Pancreas (tissue), 10 donors: ENCODE measurements around the gene SLC50A1. TPM values are rescaled to one million over a fixed set of nuclear protein-coding genes. Genes with fewer than 3 reads are reported as not detected.

ENCODE experiments used
- ATAC-seq, 4 donors: fragments of 200-7000 bp; cut with Tn5 transposase; one replicate each; pipeline versions ENCODE4 v1.8.0 to v1.9.1; 2020; ENCODE audit warnings: mild to moderate bottlenecking in 4 of 4, moderate library complexity in 4 of 4
- DNase-seq, 6 donors: peaks; one replicate each; pipeline ENCODE4 v3.0.0-alpha.2; 2020
- FAIRE-seq: peaks from 2 replicates; lab custom pipeline; 2012; peaks lifted over from hg19 to GRCh38; lab: Jason Lieb, UNC
- H3K27ac ChIP-seq, 4 donors: fragments of 200-600 bp; sonication (generic); 1 replicate in 3 of 4; 2 replicates in 1 of 4; pipeline versions ENCODE4 v1.5.0 to v1.8.0; 2020
- H3K27me3 ChIP-seq, 4 donors: fragments of 200-600 bp; one replicate each; pipeline ENCODE4 v1.8.0; 2021
- H3K36me3 ChIP-seq, 3 donors: fragments of 200-600 bp; sonication (generic) in 1 of 3; one replicate each; pipeline versions ENCODE4 v1.5.0 to v1.8.0; 2020 to 2021
- H3K4me1 ChIP-seq, 3 donors: fragments of 200-600 bp; one replicate each; pipeline ENCODE4 v1.8.0; 2021
- H3K4me3 ChIP-seq, 4 donors: fragments of 200-600 bp; sonication (generic) in 2 of 4; one replicate each; pipeline versions ENCODE4 v1.5.0 to v1.8.0; 2020 to 2021
- H3K9me3 ChIP-seq, 4 donors: fragments of 200-600 bp; one replicate each; pipeline ENCODE4 v1.8.0; 2021
- WGBS, 2 donors: extraction: QIAGEN DNeasy Blood & Tissue Kit; methylation state at CpG; one replicate each; pipeline ENCODE4 v1.1.7; 2013; 5-methylcytosine and 5-hydroxymethylcytosine counted together
- intact Hi-C, 3 donors: fragments of 100-400 bp; cut with DNase I; formaldehyde crosslinking; loops; one replicate each; pipeline versions ENCODE4 v1.11.1 to v1.14.2; 2022
- polyA plus RNA-seq, 2 donors: library from polyadenylated mRNA; stranded (reverse); fragments of 200-250 nt; gene quantifications; one replicate each; pipeline ENCODE4 v1.2.3, GENCODE V29; 2013
- total RNA-seq, 6 donors: library from RNA; stranded (reverse); fragmentation: NEBNext Ultra II Directional in 4 of 6; extraction: Animal tissue kit (Norgen Biotek cat#: 25700) in 4 of 6; gene quantifications; one replicate each; pipeline versions ENCODE4 v1.2.1 to v1.2.4, GENCODE V29; 2021 to 2023
- TF ChIP-seq, protein P1 (sequence below), 4 donors: fragments of 200-600 bp; sonication (generic) in 3 of 4; IDR thresholded peaks; one replicate each; pipeline versions ENCODE4 v1.5.0 to v1.8.0; 2021; ENCODE audit warnings: antibody characterized with exemption in 4 of 4
- donor health status: healthy with polysubstance abuse.
- donor health status: DM: no; HTN: no; CAD: no; lungs with moderate emphysema.
- donor health status: DM: no; HTN: no; CAD: no.
- donor health status: control.
- donor health status: control.
- donor health status: Bipolar disorder and iron deficiency.
- donor health status: DM: yes; HTN: yes; CAD: no.
- donor health status: DM: no; HTN: no; CAD: no.
- donor health status: DM: no; HTN: no; CAD: no.
- donor health status: DM: yes; HTN: yes; CAD: no.

The SLC50A1 gene
- total and polyA plus RNA-seq, 8 donors = 18.7 to 33.3 (median 29.4) TPM

DNA sequence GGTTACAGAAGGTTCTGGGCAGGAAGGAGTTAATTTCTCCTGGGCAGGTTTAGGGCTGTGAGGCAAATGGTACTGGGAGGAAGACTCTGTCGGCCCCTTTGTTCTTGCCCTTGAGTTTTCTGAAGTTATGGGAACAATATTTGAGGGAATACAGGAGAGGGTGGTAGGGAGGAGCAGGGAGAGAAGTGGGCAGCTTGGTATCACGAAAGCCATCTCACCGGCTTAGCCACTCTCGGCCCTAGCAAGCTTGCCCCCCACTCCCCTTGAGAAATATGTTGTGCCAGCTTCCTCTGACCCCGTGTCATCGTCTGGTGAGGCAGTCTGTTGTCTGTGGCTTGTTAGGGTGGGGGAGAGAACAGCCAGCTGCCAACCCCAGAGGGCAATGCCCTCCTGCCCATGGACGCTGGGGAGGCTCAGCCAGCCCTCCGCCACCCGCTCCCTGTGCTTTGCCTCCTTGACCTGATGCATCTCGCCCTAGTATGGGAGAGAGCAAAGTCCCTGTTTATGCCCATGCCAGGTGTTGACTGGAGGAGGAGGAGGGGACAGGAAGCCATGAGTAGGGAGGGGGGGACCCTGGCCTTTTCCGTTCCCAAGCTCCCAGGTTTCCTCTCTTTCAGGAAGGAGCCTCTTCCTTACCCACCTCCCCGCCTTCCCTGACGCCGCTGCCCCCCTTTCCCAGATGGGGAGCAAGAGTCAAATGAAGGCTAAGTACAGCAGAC is 6.7 kb upstream of the SLC50A1 start:
- Histone ChIP-seq H3K27me3 (no peaks in the 10 kb centered on the region), H3K27ac (peak overlapping the region; percentile 79 to 95 (median 94)), H3K9me3 (no peaks in the 10 kb centered on the region), H3K4me3 (peak overlapping the region; percentile 70 to 93 (median 81)), H3K36me3 (peaks cover 0 to 25% (median 16%) of the 10 kb centered on the region in 3 donors), H3K4me1 (peaks cover 16 to 28% (median 22%) of the 10 kb centered on the region in 3 donors)
- FAIRE-seq (no peak), DNase-seq (peak in 5 of 6 donors; percentile 70 to 77 (median 74)), ATAC-seq (peak; percentile 44 to 61 (median 47))
- TF ChIP-seq, protein P1, sequence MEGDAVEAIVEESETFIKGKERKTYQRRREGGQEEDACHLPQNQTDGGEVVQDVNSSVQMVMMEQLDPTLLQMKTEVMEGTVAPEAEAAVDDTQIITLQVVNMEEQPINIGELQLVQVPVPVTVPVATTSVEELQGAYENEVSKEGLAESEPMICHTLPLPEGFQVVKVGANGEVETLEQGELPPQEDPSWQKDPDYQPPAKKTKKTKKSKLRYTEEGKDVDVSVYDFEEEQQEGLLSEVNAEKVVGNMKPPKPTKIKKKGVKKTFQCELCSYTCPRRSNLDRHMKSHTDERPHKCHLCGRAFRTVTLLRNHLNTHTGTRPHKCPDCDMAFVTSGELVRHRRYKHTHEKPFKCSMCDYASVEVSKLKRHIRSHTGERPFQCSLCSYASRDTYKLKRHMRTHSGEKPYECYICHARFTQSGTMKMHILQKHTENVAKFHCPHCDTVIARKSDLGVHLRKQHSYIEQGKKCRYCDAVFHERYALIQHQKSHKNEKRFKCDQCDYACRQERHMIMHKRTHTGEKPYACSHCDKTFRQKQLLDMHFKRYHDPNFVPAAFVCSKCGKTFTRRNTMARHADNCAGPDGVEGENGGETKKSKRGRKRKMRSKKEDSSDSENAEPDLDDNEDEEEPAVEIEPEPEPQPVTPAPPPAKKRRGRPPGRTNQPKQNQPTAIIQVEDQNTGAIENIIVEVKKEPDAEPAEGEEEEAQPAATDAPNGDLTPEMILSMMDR (IDR thresholded peaks at IDR 0.05) = no peak
- intact Hi-C loops = no loop called here
- WGBS, 2 donors = 1 to 8% methylated on average over 14 of the region's 14 CpGs

DNA sequence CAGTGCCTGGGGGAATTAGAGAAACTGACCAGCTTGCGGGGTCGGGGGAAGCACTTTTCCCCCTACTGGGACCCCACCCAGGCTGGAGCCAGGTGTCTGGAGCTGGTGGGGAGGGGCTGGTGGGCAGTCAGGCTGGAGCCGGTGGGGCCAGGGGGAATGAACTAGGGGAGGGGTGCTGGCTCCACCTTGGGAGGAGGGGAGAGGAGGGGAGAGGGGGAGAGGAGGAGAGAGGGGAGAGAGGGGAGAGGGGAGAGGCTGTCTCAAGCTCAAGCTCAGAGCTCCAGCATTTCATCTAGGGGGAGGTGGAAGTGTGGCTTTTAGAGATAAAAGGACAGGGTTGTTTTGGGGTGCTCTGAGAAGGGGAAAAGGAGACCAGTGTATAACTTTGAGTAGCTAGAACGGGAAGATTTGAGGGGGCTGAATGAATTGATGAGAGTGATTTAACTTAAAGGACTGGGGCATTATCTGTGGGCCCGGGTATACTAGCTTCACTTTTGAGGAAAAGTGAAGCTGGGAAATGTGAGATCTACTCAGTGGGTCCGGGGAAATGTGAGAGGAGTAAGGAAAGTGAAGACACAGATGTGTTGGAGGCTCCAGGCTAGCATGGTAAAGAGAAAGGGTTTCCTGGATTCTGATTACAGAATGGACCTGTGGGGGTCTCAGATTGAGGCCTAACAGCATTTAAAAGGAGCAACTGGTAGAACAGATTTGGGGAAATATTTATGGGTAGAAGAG is 5.2 kb upstream of the SLC50A1 start:
- intact Hi-C loops = no loop called here
- TF ChIP-seq, protein P1 (IDR thresholded peaks at IDR 0.05) = no peak
- Histone ChIP-seq H3K27me3 (no peaks in the 10 kb centered on the region), H3K4me1 (peaks cover 28 to 42% (median 29%) of the 10 kb centered on the region in 3 donors), H3K9me3 (no peaks in the 10 kb centered on the region), H3K4me3 (peak overlapping the region; percentile 23 to 93 (median 81)), H3K27ac (peak overlapping the region; percentile 79 to 95 (median 94)), H3K36me3 (peaks cover 0 to 31% (median 19%) of the 10 kb centered on the region in 3 donors)
- DNase-seq (peak in 2 of 6 donors; percentile 23 to 27), ATAC-seq (no peak), FAIRE-seq (no peak)
- 20 to 22% methylated on average over 6 of the region's 6 CpGs for WGBS, 2 donors

DNA sequence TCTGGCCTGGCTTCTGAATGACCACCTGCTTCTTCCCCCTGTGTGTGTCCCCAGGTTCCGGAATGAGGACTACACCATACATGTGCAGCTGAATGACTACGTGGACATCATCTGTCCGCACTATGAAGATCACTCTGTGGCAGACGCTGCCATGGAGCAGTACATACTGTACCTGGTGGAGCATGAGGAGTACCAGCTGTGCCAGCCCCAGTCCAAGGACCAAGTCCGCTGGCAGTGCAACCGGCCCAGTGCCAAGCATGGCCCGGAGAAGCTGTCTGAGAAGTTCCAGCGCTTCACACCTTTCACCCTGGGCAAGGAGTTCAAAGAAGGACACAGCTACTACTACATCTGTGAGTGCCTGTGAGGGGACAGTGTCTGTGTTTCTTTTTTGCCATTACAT is 4.4 kb upstream of the SLC50A1 start:
- TF ChIP-seq, protein P1 (IDR thresholded peaks at IDR 0.05) = no peak
- Histone ChIP-seq H3K4me1 (peaks cover 28 to 42% (median 29%) of the 10 kb centered on the region in 3 donors), H3K27me3 (no peaks in the 10 kb centered on the region), H3K4me3 (peak overlapping the region in 2 of 4 donors; percentile 89 to 93), H3K27ac (peak overlapping the region; percentile 17 to 95 (median 94)), H3K36me3 (peaks cover 0 to 31% (median 19%) of the 10 kb centered on the region in 3 donors), H3K9me3 (no peaks in the 10 kb centered on the region)
- no peak for FAIRE-seq
- whole genome bisulfite sequencing, 2 donors = 25 to 31% methylated on average over 8 of the region's 8 CpGs
- peak; percentile 62 to 88 (median 74) for DNase-seq
- no peak for ATAC-seq
- intact Hi-C loops = no loop called here

DNA sequence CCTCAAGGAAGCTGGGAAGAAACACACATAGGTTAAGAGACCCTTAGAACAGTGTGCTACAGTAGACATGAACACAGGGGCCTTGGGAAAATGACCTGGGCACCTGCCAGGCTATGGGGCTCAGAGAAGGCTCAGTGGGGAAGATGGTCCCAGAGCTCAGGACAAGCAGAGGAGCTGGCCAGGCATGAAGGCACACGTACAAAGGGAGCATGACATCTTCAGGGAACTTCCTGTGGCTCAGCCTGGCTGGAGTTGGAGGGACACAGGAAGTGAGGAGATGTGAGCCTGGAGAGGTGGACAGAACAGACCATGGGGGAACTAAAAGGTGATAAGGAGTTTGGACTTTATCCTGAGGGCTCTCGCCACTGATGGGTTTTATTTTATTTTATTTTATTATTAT is 3.8 kb upstream of the SLC50A1 start:
- intact Hi-C loops = no loop called here
- peak overlapping the region in 1 of 4 donors; percentile 93 for H3K4me3 ChIP-seq
- no peak for FAIRE-seq
- TF ChIP-seq, protein P1 (IDR thresholded peaks at IDR 0.05) = no peak
- peak overlapping the region in 2 of 4 donors; percentile 94 to 95 for H3K27ac ChIP-seq
- 55 to 63% methylated on average over 2 of the region's 2 CpGs for WGBS, 2 donors
- no peaks in the 10 kb centered on the region for H3K9me3 ChIP-seq
- DNase-seq = no peak
- peaks cover 30 to 42% (median 32%) of the 10 kb centered on the region in 3 donors for H3K4me1 ChIP-seq
- H3K27me3 ChIP-seq = no peaks in the 10 kb centered on the region
- H3K36me3 ChIP-seq = peaks cover 0 to 31% (median 19%) of the 10 kb centered on the region in 3 donors
- ATAC-seq = no peak
